D721Med (cell line): ENCODE measurements around the gene ABAT.

Source experiments
- DNase-seq: peaks from one replicate; pipeline ENCODE4 v3.0.0; 2011; ENCODE audit warnings: low spot score; ENCODE audit not compliant: insufficient read length
- FAIRE-seq: peaks from 2 replicates; lab custom pipeline; 2011; peaks lifted over from hg19 to GRCh38; lab: Jason Lieb, UNC
- TF ChIP-seq, protein P1 (sequence below): IDR thresholded peaks from 2 replicates; pipeline ENCODE4 v1.5.1; 2012; ENCODE audit warnings: mild to moderate bottlenecking, control low read depth; ENCODE audit not compliant: insufficient read depth; ENCODE audit errors: missing control alignments

The ABAT gene

DNA sequence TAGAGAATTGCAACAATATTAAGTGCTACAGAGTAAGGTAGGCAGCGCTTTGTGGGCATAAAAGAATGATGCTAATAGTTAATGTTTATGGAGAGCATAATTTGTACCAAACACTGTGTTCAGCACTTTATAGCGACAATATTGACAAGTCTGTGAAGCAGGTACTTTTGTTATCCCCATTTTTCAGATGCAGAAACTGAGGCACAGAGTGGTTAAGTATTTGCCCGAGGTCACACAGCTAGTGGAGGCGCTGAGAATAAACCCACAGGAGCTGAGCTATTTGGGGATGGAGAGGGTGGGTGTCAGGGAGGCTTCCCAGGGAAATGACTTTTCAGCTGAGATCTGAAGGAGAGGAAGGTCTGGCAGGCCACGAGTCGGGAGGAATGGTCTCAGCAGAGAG lies 83.6 kb downstream of the ABAT start:
- TF ChIP-seq, protein P1, sequence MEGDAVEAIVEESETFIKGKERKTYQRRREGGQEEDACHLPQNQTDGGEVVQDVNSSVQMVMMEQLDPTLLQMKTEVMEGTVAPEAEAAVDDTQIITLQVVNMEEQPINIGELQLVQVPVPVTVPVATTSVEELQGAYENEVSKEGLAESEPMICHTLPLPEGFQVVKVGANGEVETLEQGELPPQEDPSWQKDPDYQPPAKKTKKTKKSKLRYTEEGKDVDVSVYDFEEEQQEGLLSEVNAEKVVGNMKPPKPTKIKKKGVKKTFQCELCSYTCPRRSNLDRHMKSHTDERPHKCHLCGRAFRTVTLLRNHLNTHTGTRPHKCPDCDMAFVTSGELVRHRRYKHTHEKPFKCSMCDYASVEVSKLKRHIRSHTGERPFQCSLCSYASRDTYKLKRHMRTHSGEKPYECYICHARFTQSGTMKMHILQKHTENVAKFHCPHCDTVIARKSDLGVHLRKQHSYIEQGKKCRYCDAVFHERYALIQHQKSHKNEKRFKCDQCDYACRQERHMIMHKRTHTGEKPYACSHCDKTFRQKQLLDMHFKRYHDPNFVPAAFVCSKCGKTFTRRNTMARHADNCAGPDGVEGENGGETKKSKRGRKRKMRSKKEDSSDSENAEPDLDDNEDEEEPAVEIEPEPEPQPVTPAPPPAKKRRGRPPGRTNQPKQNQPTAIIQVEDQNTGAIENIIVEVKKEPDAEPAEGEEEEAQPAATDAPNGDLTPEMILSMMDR = no peak

DNA sequence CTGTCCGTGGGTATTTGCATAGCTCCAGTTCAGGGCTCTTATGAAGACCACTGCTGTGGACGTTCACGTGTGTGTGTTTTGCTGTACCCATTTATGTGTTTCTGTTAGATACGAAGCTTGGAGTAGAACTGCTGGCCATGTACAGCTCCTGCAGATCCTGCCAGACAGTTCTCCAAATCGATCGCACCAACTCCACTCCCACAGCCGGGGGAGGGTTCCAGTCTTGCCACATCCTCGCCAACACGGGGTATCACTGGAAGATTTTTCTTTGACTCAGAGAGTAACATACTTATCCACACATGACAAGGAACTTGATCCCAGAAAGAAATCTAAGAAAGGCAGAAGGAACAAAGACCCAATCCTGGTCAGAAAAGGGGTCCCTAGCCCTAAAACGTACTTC lies 85.6 kb downstream of the ABAT start:
- TF ChIP-seq, protein P1 = no peak
- FAIRE-seq (no peak), DNase-seq (no peak)

More for the DNA sequence above, 83.6 kb downstream of the ABAT start:
- no peak for FAIRE-seq
- no peak for DNase-seq

DNA sequence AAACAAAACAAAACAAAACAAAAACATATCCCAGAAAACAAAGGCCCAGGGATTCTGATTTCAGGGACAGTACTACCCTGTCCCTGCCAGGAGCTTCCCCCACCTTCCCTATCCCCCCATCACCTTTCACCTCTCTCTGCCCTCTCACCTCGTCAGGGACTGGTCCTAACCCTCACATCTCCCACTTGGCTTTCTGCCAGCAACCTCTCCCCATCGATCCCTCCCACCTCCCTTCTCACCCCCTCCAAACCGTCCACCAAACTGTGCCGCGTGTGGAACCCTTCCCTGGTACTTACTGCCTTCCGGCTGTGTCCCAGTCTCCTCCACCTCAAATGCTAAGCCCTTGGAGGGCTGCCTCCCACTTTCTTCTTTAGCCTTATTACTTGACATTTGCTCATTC lies 86.7 kb downstream of the ABAT start:
- DNase-seq = no peak
- TF ChIP-seq, protein P1 = no peak
- FAIRE-seq = no peak

DNA sequence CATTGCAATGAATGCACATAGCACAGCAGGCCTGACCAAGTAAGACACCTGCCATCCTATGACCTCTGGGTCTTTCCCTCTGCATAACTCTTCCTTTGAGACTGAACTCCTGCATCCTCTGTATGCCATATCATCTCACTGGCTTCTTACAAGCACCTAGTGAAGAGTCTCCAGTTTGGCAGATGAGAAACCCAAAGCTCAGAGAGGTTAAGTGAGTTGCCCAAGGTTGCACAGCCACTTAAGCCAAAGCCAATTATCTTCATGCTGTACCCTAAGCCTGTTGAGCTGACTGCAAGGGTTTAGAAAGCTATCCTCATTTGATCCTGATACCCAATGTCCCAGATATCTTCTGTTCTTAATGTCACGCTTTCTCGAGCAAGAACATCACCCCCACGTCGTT lies 87.8 kb downstream of the ABAT start:
- DNase-seq (no peak), FAIRE-seq (no peak)
- TF ChIP-seq, protein P1 = no peak

DNA sequence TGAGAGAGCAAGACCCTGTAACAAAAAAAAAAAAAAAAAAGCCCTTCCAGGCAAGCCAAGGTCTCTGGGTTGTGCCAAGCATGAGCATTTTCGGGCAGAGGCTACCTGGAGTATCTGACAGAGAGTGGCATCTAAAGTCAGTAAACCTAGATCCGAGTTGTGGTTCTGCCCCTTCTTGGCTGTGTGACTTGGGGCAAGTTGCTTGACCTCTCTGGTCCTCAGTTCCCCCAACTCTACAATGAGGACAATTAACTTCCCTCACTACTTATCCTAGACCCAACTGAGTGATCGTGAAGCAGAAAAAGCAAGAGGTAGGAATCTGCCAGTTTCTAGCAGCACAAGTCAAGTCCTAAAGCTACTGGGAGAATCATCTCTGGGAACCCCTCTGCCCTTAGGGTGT lies 88.7 kb downstream of the ABAT start:
- DNase-seq = no peak
- TF ChIP-seq, protein P1 = no peak
- no peak for FAIRE-seq

DNA sequence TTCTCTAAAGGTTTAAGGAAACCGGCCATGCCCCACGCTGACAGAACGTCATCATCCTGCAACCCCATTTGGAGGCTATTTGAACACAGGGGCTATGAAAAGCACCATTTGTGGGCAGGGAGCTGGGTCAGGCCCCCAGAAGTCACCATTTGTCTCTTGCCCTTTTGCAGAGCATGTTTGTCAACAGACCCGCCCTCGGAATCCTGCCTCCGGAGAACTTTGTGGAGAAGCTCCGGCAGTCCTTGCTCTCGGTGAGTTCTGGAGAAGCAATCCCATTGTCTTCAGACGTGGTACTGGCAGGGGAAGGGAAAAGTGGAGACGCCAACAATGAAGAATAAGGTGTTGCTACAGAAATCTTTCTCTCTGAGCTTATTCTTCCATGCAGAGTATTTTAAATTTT lies 89.5 kb downstream of the ABAT start:
- TF ChIP-seq, protein P1 = no peak
- DNase-seq = no peak
- FAIRE-seq = no peak

DNA sequence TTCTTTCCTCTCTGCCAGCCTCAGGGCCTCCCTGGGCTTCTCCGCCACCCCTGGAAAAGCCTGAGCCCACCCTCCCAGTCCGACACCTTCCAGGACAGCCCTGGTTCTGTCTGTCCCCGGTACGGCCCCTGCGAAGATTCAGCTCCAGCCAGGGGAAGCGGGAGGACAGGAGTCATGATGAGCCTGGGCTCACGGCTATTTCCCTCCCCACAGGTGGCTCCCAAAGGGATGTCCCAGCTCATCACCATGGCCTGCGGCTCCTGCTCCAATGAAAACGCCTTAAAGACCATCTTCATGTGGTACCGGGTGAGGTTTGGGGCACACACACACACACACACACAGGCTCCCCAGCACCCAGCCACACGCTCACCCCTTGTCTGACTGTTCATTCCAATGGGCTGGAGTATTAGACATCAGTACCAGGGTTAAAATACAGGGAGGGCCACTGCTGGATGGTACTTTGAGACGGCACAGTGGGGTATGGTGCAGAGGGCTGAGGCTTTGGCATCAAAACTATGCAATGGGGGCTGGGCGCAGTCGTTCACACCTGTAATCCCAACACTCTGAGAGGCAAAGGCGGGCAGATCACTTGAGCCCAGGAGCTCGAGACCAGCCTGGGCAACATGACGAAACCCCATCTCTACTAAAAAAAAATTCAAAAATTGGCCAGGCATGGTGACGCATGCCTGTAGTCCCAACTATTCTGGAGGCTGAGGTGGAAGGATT lies 90.3 kb downstream of the ABAT start:
- TF ChIP-seq, protein P1 = no peak
- DNase-seq (no peak), FAIRE-seq (no peak)
